ENCODE data around the gene PTPRD.

The PTPRD gene

DNA sequence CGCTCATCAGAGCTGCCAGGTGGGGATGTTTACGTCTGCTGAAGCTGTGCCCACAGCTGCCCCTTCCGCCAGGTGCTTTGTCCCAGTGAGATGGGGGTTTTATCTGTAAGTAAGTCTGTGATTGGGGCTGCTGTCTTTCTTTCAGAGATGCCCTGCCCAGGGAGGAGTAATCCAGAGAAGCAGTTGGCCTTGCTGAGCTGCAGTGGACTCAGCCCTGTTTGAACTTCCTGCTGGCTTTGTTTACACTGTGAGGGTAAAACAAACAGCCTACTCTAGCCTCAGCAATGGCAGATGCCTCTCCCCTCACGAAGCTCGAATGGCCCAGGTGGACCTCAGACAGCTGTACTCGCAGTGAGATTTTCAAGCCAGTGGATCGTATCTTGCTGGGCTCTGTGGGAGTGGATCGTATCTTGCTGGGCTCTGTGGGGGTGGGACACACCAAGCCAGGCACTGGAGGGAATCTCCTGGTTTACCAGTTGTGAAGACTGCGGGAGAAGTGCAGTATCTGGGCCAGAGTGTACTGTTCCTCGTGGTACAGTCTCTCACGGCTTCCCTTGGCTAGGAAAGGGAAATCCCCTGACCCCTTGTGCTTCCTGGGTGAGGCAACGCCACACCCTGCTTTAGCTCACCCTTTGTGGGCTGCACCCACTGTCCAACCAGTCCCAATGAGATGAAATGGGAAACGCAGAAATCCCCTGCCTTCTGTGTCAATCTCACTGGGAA lies 2283.1 kb downstream of the PTPRD start:
- TF ChIP-seq, protein P1, sequence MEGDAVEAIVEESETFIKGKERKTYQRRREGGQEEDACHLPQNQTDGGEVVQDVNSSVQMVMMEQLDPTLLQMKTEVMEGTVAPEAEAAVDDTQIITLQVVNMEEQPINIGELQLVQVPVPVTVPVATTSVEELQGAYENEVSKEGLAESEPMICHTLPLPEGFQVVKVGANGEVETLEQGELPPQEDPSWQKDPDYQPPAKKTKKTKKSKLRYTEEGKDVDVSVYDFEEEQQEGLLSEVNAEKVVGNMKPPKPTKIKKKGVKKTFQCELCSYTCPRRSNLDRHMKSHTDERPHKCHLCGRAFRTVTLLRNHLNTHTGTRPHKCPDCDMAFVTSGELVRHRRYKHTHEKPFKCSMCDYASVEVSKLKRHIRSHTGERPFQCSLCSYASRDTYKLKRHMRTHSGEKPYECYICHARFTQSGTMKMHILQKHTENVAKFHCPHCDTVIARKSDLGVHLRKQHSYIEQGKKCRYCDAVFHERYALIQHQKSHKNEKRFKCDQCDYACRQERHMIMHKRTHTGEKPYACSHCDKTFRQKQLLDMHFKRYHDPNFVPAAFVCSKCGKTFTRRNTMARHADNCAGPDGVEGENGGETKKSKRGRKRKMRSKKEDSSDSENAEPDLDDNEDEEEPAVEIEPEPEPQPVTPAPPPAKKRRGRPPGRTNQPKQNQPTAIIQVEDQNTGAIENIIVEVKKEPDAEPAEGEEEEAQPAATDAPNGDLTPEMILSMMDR (IDR thresholded peaks at IDR 0.05; ENCODE audit: insufficient read depth, low read length, missing control alignments), result no peak
- DNase-seq (ENCODE audit: low read depth, low spot score), result no peak
- ChIA-PET CTCF (no interaction called here), POLR2A (no interaction called here)
- no peak overlapping the region for H3K4me3 ChIP-seq (ENCODE audit: low read depth, low read length)

DNA sequence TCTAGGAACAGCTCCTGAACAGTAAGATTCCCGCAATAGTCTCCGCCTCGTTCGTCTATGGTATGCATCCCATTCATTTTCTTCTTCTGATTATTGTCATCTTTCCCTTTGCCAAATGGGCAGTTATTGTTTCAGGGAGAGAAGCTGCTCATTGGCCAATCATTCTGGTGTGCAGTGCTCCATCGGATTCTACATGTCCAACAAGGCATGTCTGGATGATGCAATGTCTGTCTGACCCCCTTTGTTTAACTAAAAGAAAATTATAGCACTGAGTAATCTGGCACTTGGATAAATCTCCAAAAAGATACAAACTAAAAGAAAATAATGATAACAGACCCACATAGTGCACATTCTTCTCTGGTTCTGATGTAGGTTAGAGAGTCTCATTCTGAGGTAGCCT lies 2297.6 kb downstream of the PTPRD start:
- CTCF ChIA-PET, result no interaction called here

DNA sequence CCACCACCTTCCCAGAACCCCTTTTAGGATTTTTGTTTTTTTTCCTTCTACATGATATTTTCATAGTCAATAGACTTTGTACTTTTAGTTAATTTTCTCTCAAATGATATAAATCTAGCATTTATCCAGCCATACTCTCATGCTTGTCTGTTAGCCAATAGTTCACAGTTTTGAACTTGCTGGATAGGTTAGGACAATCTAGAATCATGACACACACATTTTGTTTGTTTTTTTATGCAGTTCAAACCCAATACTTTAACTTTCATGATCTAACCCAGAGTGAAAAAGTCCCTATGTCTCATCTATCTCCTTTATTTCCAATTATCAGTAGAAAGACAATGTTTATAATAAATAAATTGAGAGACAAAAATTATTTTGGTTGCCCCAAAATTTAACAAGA lies 2303.5 kb downstream of the PTPRD start:
- ChIA-PET CTCF (interaction anchor here (0.6 kb wide), 1 partner anchor 41 kb away, joined by 3 read pairs; no protein-coding TSS in a partner anchor), POLR2A (no interaction called here)
- TF ChIP-seq, protein P1 (IDR thresholded peaks at IDR 0.05; ENCODE audit: insufficient read depth, low read length, missing control alignments), result no peak

More for the DNA sequence above, 2297.6 kb downstream of the PTPRD start:
- POLR2A ChIA-PET, result no interaction called here
- TF ChIP-seq, protein P1 (IDR thresholded peaks at IDR 0.05; ENCODE audit: insufficient read depth, low read length, missing control alignments), result no peak
- H3K4me3 ChIP-seq (ENCODE audit: low read depth, low read length), result no peak overlapping the region
- DNase-seq (ENCODE audit: low read depth, low spot score), result no peak

DNA sequence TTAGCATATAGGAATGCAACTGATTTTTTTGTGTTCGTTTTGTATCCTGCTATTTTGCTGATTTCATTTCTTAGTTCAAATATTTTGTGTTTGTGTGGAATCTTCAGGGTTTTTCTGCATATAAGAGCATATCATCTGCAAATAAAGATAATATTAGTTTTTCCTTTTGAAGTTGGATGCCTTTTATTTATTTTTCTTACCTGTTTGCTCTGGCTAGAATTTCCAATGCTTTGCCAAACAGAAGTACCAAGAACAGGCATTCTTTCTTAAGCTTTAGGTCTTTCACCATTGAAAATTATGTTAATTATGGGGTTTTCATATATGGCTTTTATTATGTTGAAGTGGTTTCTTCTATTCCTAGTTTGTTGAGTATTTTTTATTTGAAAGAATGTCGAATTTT lies 2308.1 kb downstream of the PTPRD start:
- no peak overlapping the region for H3K4me3 ChIP-seq (ENCODE audit: low read depth, low read length)
- ChIA-PET CTCF (no interaction called here), POLR2A (no interaction called here)
- no peak for DNase-seq (ENCODE audit: low read depth, low spot score)
- TF ChIP-seq, protein P1 (IDR thresholded peaks at IDR 0.05; ENCODE audit: insufficient read depth, low read length, missing control alignments), result no peak

More for the DNA sequence above, 2303.5 kb downstream of the PTPRD start:
- no peak overlapping the region for H3K4me3 ChIP-seq (ENCODE audit: low read depth, low read length)
- DNase-seq (ENCODE audit: low read depth, low spot score), result no peak

DNA sequence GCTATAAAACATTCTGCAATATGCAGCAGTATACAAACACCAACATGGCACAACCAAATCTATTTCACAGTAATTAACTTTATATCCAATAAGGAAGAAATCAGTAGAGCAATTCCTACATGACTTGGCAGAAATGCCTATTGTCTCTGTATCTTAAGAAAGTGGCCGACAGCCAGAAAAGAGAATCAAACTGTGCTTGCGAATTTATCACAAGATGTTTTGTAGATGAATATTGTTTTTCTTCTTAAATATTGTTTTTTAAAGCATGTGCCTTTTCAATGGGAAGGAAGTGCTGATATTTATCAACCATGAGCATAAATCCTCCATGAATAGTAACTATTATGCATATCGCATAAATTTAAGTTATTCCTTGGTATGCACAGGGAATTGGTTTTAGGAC lies 2311.5 kb downstream of the PTPRD start:
- TF ChIP-seq, protein P1 (IDR thresholded peaks at IDR 0.05; ENCODE audit: insufficient read depth, low read length, missing control alignments), result no peak
- H3K4me3 ChIP-seq (ENCODE audit: low read depth, low read length), result no peak overlapping the region
- ChIA-PET POLR2A (no interaction called here), CTCF (no interaction called here)
- no peak for DNase-seq (ENCODE audit: low read depth, low spot score)

DNA sequence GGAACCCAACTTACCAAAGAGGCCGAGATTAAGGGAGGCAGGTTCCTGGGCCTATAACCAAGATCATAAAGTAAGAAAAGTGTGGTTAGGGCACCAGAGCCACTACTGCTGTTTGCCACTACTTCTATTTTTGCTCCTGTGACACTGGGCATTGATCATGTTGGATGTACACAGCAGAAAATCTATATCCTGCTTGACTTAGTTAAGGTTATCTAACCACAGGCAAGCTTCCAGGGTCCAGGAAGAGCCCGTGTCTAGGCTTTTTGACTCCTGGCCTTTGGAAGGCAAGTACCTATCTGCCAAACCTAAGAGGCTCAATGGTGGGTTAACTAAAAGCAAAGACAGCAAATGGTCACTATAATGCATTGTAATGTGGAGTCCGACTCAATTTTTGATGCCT lies 2315.8 kb downstream of the PTPRD start:
- no peak for DNase-seq (ENCODE audit: low read depth, low spot score)
- TF ChIP-seq, protein P1 (IDR thresholded peaks at IDR 0.05; ENCODE audit: insufficient read depth, low read length, missing control alignments), result no peak
- ChIA-PET CTCF (no interaction called here), POLR2A (no interaction called here)
- H3K4me3 ChIP-seq (ENCODE audit: low read depth, low read length), result no peak overlapping the region

Data from AG04449 (cell line).